GM20000 (cell line): Measurements from ENCODE around the gene ATP10D.
"Not testable (repeated sequence)": the region's sequence is repeated elsewhere in the genome, so short reads cannot be mapped to it uniquely, and the experiment has no call there.

Experiments used
- DNase-seq: peaks from one replicate; pipeline ENCODE4 v3.0.0; 2012; ENCODE audit warnings: low spot score
- TF ChIP-seq, protein P1 (sequence below): IDR thresholded peaks from 2 replicates; pipeline ENCODE4 v1.5.1; 2012; ENCODE audit warnings: mild to moderate bottlenecking, control low read depth; ENCODE audit errors: extremely low read depth, missing control alignments

Gene ATP10D

DNA sequence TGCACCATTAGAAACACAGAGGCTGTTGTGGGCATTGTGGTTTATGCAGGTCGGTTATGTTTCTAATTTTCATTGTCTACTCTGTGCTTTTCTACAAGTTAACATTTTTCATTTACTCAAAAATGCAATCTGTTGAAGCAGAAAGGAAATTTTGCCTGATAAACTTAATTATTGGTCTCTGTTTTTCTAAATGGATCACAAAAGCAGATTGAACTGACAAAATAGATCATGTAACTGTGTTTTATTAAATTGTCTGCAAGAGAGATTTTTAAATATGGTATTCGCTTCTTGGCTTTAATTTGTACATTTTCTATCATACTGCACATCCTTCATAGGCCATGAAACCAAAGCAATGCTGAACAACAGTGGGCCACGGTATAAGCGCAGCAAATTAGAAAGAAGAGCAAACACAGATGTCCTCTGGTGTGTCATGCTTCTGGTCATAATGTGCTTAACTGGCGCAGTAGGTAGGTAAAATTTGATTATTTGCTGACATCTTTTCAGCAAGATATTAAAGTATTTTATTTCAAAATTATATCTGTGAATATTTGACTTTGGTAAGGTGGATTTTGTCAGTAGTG, 50.6 kb downstream of the ATP10D start:
- TF ChIP-seq, protein P1, sequence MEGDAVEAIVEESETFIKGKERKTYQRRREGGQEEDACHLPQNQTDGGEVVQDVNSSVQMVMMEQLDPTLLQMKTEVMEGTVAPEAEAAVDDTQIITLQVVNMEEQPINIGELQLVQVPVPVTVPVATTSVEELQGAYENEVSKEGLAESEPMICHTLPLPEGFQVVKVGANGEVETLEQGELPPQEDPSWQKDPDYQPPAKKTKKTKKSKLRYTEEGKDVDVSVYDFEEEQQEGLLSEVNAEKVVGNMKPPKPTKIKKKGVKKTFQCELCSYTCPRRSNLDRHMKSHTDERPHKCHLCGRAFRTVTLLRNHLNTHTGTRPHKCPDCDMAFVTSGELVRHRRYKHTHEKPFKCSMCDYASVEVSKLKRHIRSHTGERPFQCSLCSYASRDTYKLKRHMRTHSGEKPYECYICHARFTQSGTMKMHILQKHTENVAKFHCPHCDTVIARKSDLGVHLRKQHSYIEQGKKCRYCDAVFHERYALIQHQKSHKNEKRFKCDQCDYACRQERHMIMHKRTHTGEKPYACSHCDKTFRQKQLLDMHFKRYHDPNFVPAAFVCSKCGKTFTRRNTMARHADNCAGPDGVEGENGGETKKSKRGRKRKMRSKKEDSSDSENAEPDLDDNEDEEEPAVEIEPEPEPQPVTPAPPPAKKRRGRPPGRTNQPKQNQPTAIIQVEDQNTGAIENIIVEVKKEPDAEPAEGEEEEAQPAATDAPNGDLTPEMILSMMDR = no peak
- DNase-seq = no peak

DNA sequence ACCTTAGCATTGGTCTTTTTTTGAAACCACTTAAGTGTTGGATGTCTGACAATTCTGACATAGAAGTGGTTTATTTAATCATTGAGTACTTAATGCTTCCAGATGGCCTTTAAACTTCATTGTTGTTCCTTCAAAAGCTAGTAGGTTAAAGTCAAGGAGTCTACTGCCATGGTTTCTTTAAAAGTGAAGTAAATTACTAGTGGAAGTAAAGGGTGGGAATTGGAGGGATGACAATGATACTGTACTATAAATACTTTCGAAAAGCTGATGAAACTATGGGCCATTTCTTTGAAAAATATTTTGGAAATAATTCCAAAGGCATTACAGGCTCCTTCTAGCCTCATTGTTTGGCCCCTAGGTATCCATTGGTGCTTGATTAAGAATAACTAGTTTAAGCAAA, 51.9 kb downstream of the ATP10D start:
- DNase-seq = no peak
- TF ChIP-seq, protein P1 = no peak

DNA sequence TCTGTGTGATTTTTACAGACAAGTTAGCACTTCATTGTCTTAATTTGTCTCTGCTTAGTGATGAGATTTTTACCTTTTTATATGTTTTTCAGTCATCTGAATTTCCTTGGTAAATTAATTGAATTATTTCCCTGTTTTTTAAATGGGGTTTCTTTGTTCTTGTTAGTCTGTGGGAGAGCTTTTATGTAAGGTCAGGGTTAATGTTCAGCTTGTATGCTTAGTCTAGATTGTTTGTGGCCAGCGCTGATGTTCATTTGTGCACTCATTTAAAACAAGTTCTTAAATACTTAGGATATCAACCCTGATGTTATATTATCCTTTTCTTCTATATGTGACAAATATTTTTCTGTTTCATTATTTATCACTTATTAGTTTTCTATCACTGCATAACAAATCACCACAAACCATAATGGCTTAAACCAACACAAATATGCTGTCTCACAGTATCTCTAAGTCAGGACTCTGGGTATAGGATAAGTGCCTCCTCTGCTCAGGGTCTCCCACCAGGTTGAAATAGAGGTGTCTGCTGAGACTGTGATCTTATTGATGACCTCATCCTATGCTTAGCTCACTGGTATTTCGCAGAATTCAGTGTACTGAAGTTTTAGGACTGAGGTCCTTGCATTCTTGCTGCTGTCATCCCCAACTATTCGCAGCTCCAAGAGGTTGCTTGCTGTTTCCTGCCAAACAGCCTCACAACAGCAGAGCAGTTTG, 53.2 kb downstream of the ATP10D start:
- TF ChIP-seq, protein P1 = no peak
- no peak for DNase-seq

DNA sequence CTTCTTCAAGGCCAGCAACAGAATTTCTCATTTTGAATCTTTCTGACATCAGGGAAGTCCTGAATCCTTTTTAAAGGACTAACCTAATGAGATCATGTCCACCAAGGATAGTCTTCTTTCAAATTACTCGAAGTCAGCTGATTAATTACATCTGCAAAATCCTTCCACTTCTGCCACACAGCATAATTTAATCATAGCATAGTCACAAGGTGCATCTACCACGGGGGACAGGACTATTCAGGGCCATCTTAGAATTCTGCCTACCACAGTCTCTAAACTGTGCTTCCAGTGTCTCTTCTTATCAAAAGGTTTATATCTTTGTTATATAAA, 53.7 kb downstream of the ATP10D start:
- no peak for DNase-seq
- TF ChIP-seq, protein P1 = no peak

DNA sequence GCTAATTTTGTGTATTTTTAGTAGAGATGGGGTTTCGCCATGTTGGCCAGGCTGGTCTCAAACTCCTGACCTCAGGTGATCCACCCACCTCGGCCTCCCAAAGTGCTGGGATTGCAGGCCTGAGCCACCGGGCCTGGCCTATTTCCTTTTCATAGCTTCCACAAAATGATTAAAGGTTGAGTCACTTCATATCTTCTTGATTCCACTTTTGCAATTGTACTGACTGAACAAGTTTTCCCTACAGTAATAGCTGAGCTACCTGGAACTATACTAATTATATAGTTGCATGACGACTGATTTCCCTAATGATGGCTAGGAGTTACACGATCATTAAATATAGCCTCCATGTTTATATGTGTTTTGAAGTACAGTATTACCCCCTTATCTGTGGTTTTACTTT, 57.6 kb downstream of the ATP10D start:
- not testable (repeated sequence) for DNase-seq

DNA sequence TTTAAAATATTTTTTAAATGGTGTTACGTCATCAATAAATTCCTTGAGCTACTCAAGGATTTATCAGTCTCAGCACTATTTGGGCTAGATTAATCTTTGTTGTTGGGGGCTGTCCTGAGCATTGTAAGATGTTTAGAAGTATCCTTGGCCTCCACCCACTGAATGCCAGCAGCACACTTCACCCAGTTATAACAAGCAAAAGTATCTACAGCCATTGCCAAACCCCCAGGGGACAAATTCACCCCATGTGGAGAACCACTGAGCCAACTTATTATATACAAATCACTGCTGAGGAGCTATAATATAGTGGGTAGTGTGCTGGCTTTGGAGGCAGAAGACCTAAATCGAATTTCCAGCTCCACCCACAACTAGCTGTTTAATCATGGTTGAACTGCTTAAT, 58.3 kb downstream of the ATP10D start:
- TF ChIP-seq, protein P1 = no peak
- no peak for DNase-seq

DNA sequence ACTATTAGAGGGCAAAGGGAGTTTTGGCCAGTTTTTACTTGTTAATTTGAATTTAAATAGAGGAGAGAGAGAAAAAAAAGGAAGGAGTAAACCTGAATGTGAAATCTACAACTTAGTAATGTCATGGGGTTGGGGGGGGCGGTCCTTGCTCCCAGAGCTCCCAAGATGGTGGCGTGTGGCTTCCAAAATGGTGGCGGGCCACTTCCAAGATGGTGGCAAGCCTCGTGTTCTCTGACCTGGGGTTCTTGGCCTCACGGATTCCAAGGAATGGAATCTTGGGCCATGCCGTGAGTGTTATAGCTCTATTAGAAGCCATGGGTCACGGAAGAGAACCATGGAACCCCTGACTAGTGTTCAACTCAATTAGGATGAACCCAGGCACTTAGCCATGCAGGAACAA, 65.3 kb downstream of the ATP10D start:
- not testable (repeated sequence) for DNase-seq

DNA sequence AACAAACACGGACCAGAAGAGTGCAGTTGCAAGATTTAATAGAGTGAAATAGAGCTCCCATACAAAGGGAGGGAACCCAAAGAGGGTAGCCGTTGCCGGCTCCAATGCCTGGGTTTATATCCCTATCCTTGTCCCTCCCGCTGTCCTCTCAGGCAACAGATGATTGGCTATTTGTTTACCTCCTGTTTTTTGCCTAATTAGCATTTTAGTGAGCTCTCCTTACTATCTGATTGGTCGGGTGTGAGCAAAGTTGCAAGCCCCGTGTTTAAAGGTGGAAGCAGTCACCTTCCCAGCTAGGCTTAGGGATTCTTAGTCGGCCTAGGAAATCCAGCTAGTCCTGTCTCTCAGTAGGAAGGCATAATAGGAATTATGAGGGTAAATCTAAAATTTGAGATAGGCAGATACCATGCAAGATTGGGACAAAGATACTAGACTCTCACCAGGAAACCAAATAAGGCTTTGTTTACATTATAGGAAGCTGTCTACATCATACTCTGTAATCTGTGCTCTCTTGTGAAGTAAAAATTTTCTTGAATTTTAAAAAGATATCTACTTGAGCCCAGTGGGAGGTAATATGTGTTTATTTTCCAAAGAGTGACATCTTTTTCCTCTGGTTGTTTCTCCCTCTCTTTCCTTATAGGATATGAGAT, 65.9 kb downstream of the ATP10D start:
- no peak for DNase-seq
- TF ChIP-seq, protein P1 = no peak
